NCI-H2081 treated with DMSO at 0.1 percent for 48 hours (cell line): Measurements from ENCODE around the gene PCDHGC4.

Experiments used
- DNase-seq: peaks from one replicate; lab custom pipeline; 2025; lab: John Stamatoyannopoulos, UW

The PCDHGC4 gene

GRCh38 chr5:141490271-141490670, 5.4 kb downstream of the PCDHGC4 start:
- no peak for DNase-seq

GRCh38 chr5:141490771-141491170, 5.9 kb downstream of the PCDHGC4 start:
- DNase-seq = no peak

- DNase-seq = no peak
These were observed 6.7 kb downstream of the PCDHGC4 start for GRCh38 chr5:141491323-141492167.

GRCh38 chr5:141492168-141492885, 7.5 kb downstream of the PCDHGC4 start:
- DNase-seq = no peak

- DNase-seq = no peak
These were observed 8.9 kb downstream of the PCDHGC4 start for GRCh38 chr5:141493500-141494422.

- no peak for DNase-seq
These were observed 10.1 kb downstream of the PCDHGC4 start for GRCh38 chr5:141494761-141495452.

GRCh38 chr5:141495453-141495811, 10.6 kb downstream of the PCDHGC4 start:
- DNase-seq = no peak

- DNase-seq = no peak
These were observed 11.2 kb downstream of the PCDHGC4 start for GRCh38 chr5:141496038-141496437.

GRCh38 chr5:141501761-141502160, 16.9 kb downstream of the PCDHGC4 start:
- no peak for DNase-seq

- no peak for DNase-seq
These were observed 18.9 kb downstream of the PCDHGC4 start for GRCh38 chr5:141503681-141504080.

GRCh38 chr5:141504216-141504615, 19.4 kb downstream of the PCDHGC4 start:
- no peak for DNase-seq

- no peak for DNase-seq
These were observed 21.7 kb downstream of the PCDHGC4 start for GRCh38 chr5:141506381-141507155.

GRCh38 chr5:141507387-141508091, 22.7 kb downstream of the PCDHGC4 start:
- no peak for DNase-seq

- DNase-seq = no peak
These were observed 23.6 kb downstream of the PCDHGC4 start for GRCh38 chr5:141508440-141508797.

- DNase-seq = no peak
These were observed 24.2 kb downstream of the PCDHGC4 start for GRCh38 chr5:141508798-141509611.

- DNase-seq = no peak
These were observed 25.3 kb downstream of the PCDHGC4 start for GRCh38 chr5:141510160-141510559.

GRCh38 chr5:141510850-141511601, 26.2 kb downstream of the PCDHGC4 start:
- no peak for DNase-seq

- no peak for DNase-seq
These were observed 27.0 kb downstream of the PCDHGC4 start for GRCh38 chr5:141511771-141512325.
